Fibroblast of lung (primary cell): Measurements from ENCODE around the gene TET2. TPM values are rescaled to one million over a fixed set of nuclear protein-coding genes. Genes with fewer than 3 reads are reported as not detected.

Experiments
- DNase-seq, 2 donors: peaks; one replicate each; pipeline versions ENCODE4 v3.0.0 to v3.0.0-alpha.2; 2010; ENCODE audit warnings: low read depth in 2 of 2
- H2AFZ ChIP-seq: 2 replicates; pipeline ENCODE4 v1.5.1; 2012; ENCODE audit warnings: low read length, control low read depth, inconsistent platforms
- H3K27ac ChIP-seq: 2 replicates; pipeline ENCODE4 v1.5.1; 2011; ENCODE audit warnings: low read length, control low read depth; ENCODE audit not compliant: insufficient read depth
- H3K27me3 ChIP-seq: 2 replicates; pipeline ENCODE4 v1.5.1; 2011; ENCODE audit warnings: mild to moderate bottlenecking, low read length; ENCODE audit not compliant: control insufficient read depth, insufficient read depth
- H3K36me3 ChIP-seq: 2 replicates; pipeline ENCODE4 v1.5.1; 2011; ENCODE audit warnings: low read length; ENCODE audit not compliant: control insufficient read depth, insufficient read depth
- H3K4me1 ChIP-seq: 2 replicates; pipeline ENCODE4 v1.5.1; 2011; ENCODE audit warnings: low read length; ENCODE audit not compliant: control insufficient read depth, insufficient read depth; ENCODE audit errors: extremely low read depth
- H3K4me2 ChIP-seq: 2 replicates; pipeline ENCODE4 v1.5.1; 2011; ENCODE audit warnings: low read length, control low read depth; ENCODE audit not compliant: insufficient read depth; ENCODE audit errors: extremely low read depth
- H3K4me3 ChIP-seq, 4 experiments: fragments of 200-600 bp in 1 of 4; sonication (generic) in 1 of 4; replicated peaks in 1 of 4; 2 replicates each; pipeline ENCODE4 v1.5.1; 2011 to 2016; ENCODE audit warnings: low read length in 4 of 4, low read depth in 3 of 4, mild to moderate bottlenecking in 3 of 4, control low read depth in 2 of 4, inconsistent platforms in 1 of 4, mixed read lengths in 1 of 4; ENCODE audit not compliant: insufficient read depth in 1 of 4; ENCODE audit errors: control extremely low read depth in 1 of 4
- H3K79me2 ChIP-seq: 2 replicates; pipeline ENCODE4 v1.5.1; 2012; ENCODE audit warnings: mild to moderate bottlenecking, low read length, inconsistent platforms; ENCODE audit not compliant: control insufficient read depth, insufficient read depth
- H3K9ac ChIP-seq: 2 replicates; pipeline ENCODE4 v1.5.1; 2011; ENCODE audit warnings: mild to moderate bottlenecking, low read length, control low read depth; ENCODE audit not compliant: insufficient read depth
- H3K9me3 ChIP-seq: 2 replicates; pipeline ENCODE4 v1.5.1; 2012; ENCODE audit warnings: low read depth, low read length; ENCODE audit not compliant: control insufficient read depth, insufficient read depth
- H4K20me1 ChIP-seq: 2 replicates; pipeline ENCODE4 v1.5.1; 2011; ENCODE audit warnings: low read length; ENCODE audit not compliant: control insufficient read depth, insufficient read depth; ENCODE audit errors: extremely low read depth
- EZH2 ChIP-seq: IDR thresholded peaks from 2 replicates; pipeline ENCODE4 v1.5.1; 2012; ENCODE audit warnings: low read length, control low read depth, mild to moderate bottlenecking; ENCODE audit errors: missing control alignments
- polyA plus RNA-seq, 2 donors: library from polyadenylated mRNA; depleted of rRNA in 1 of 2; stranded (reverse) in 1 of 2; unstranded in 1 of 2; fragments of >200 nt; gene quantifications; 2 replicates each; pipeline ENCODE4 v1.2.1, GENCODE V29; 2011 to 2012; ENCODE audit warnings: missing spikeins in 1 of 2
- total RNA-seq: library from RNA; depleted of rRNA; stranded (reverse); fragments of >200 nt; gene quantifications from 2 replicates; pipeline ENCODE4 v1.2.1, GENCODE V29; 2014
- TF ChIP-seq, protein P1 (sequence below), 2 donors: IDR thresholded peaks in 1 of 2; conservative IDR thresholded peaks in 1 of 2; 1 replicate in 1 of 2; 2 replicates in 1 of 2; pipeline ENCODE4 v1.5.1; 2011 to 2012; ENCODE audit warnings: low read length in 2 of 2, control low read depth in 1 of 2, inconsistent platforms in 1 of 2, low read depth in 1 of 2, mild to moderate bottlenecking in 1 of 2

The TET2 gene
- total and polyA plus RNA-seq, 2 donors (not counting 1 experiment from before 2014, with no cell fraction given) = 6.9 to 8.3 TPM

DNA sequence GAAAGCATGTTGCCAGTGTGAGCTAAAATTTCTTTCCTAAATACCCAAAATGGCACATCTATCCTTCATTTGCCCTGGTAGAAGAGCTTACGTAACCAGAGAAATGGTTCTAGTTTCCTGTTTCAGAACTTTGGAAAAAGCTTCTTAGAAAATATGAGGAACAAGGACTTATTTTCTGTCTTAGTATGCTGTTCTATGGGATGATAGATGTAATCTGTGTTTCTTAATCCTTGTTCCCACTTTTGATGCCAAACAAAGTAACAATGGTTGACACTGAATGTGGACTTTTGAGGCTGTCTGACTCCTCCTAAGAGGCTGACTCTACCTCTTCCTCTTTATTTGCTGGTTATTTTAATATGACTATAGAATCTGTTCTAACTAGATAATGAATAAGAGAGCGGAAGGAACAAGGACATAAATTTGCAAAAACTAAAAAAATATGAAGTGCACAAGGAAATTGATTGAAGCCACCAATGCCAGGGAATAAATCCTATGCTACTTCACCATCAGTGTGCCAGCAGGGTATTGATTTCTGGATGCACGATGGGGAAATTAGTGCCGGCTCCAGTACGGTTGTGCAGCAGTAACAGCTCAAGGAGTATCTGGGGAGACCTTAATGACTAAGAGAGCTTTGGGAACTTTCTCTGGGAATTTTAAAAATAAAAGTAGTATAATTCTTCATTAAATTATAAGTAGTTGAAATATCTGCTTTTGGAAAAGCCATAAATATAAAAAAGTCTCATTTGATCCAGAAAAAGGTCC is 39.4 kb upstream of the TET2 start:
- H3K36me3 ChIP-seq = no peaks in the 10 kb centered on the region
- no peaks in the 10 kb centered on the region for H3K79me2 ChIP-seq
- no peak for DNase-seq
- no peaks in the 10 kb centered on the region for H4K20me1 ChIP-seq
- H3K27me3 ChIP-seq = no peaks in the 10 kb centered on the region
- no peak overlapping the region for H3K4me3 ChIP-seq
- no peak overlapping the region for H3K27ac ChIP-seq
- no peak overlapping the region for H3K4me2 ChIP-seq
- no peak overlapping the region for H3K9ac ChIP-seq
- TF ChIP-seq, protein P1, sequence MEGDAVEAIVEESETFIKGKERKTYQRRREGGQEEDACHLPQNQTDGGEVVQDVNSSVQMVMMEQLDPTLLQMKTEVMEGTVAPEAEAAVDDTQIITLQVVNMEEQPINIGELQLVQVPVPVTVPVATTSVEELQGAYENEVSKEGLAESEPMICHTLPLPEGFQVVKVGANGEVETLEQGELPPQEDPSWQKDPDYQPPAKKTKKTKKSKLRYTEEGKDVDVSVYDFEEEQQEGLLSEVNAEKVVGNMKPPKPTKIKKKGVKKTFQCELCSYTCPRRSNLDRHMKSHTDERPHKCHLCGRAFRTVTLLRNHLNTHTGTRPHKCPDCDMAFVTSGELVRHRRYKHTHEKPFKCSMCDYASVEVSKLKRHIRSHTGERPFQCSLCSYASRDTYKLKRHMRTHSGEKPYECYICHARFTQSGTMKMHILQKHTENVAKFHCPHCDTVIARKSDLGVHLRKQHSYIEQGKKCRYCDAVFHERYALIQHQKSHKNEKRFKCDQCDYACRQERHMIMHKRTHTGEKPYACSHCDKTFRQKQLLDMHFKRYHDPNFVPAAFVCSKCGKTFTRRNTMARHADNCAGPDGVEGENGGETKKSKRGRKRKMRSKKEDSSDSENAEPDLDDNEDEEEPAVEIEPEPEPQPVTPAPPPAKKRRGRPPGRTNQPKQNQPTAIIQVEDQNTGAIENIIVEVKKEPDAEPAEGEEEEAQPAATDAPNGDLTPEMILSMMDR (conservative IDR thresholded peaks at IDR 0.05 in 1 of 2, IDR thresholded peaks at IDR 0.05 in 1 of 2; ENCODE audit: low read depth in 1 of 2, low read length in 2 of 2) = no peak
- TF ChIP-seq EZH2 = no peak
- no peaks in the 10 kb centered on the region for H3K9me3 ChIP-seq
- H2AFZ ChIP-seq = no peak overlapping the region
- H3K4me1 ChIP-seq = no peaks in the 10 kb centered on the region

DNA sequence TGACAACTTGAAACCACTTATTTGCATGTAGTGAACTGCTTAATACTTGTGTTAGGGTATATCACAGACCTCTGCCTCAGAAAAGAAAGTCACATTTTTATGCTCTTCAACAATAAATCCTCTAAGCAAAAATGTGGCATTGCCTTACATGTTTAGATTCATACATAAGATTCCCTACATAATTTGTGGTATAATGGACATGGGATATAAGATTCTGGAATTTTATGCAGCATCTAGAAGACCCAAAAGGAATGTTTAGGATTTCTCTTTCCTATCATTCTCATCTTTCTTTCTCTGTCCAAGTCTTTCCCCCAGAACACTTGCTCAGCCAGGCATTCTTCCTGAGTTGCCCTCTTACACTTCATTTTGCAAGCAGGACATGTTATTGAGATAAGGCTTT is 37.7 kb upstream of the TET2 start:
- Histone ChIP-seq H4K20me1 (no peaks in the 10 kb centered on the region), H3K9ac (no peak overlapping the region), H3K4me3 (no peak overlapping the region), H3K79me2 (no peaks in the 10 kb centered on the region), H3K27me3 (no peaks in the 10 kb centered on the region), H3K9me3 (no peaks in the 10 kb centered on the region), H3K27ac (no peak overlapping the region), H3K36me3 (no peaks in the 10 kb centered on the region), H2AFZ (no peak overlapping the region), H3K4me1 (no peaks in the 10 kb centered on the region), H3K4me2 (no peak overlapping the region)
- TF ChIP-seq EZH2 = no peak
- TF ChIP-seq, protein P1 (conservative IDR thresholded peaks at IDR 0.05 in 1 of 2, IDR thresholded peaks at IDR 0.05 in 1 of 2; ENCODE audit: low read depth in 1 of 2, low read length in 2 of 2) = no peak
- DNase-seq = no peak

DNA sequence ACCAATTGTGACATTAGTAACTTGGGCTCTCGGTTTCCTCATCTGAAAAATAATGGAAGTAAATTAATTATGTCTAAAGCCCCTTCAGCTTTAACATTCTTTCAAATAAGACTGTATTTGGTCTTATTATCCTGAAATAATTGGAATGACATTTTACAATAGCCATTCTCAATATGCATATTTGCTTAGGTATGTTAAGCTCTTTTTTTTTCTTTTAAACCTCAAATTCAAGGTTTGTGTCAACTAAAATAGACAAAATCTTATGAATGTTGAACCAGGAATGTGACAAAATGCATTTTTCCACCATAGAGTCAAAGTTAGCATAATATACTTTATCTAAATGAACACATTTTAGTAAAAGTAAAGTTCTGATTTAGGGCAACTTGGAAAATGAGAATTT is 34.4 kb upstream of the TET2 start:
- no peak overlapping the region for H2AFZ ChIP-seq
- H3K27ac ChIP-seq = no peak overlapping the region

More for the DNA sequence above, 34.4 kb upstream of the TET2 start:
- no peak overlapping the region for H3K4me3 ChIP-seq
- H3K9ac ChIP-seq = no peak overlapping the region
- TF ChIP-seq, protein P1 (conservative IDR thresholded peaks at IDR 0.05 in 1 of 2, IDR thresholded peaks at IDR 0.05 in 1 of 2; ENCODE audit: low read depth in 1 of 2, low read length in 2 of 2) = no peak
- TF ChIP-seq EZH2 = no peak
- peak in 1 of 2 donors; percentile 57 for DNase-seq
- no peaks in the 10 kb centered on the region for H4K20me1 ChIP-seq
- no peaks in the 10 kb centered on the region for H3K27me3 ChIP-seq
- H3K4me2 ChIP-seq = no peak overlapping the region
- H3K36me3 ChIP-seq = no peaks in the 10 kb centered on the region
- H3K4me1 ChIP-seq = no peaks in the 10 kb centered on the region
- H3K9me3 ChIP-seq = no peaks in the 10 kb centered on the region
- no peaks in the 10 kb centered on the region for H3K79me2 ChIP-seq
